Cardiac muscle cell (in vitro differentiated cells and primary cell): Measurements from ENCODE around the gene MYH10. TPM values are rescaled to one million over a fixed set of nuclear protein-coding genes. Genes with fewer than 3 reads are reported as not detected.

Source experiments
- DNase-seq, 2 donors: peaks; one replicate each; pipeline versions ENCODE4 v3.0.0 to v3.0.0-alpha.2; 2010 to 2017; ENCODE audit warnings: low read depth in 1 of 2, low spot score in 1 of 2
- H3K27ac ChIP-seq: fragments of 200-600 bp; sonication (generic); 2 replicates; pipeline ENCODE4 v1.5.1; 2016
- H3K27me3 ChIP-seq: fragments of 200-600 bp; sonication (generic); 2 replicates; pipeline ENCODE4 v1.6.0; 2016; ENCODE audit warnings: control low read depth
- H3K36me3 ChIP-seq: fragments of 200-600 bp; sonication (generic); 2 replicates; pipeline ENCODE4 v1.5.1; 2016; ENCODE audit warnings: control low read depth
- H3K4me1 ChIP-seq: fragments of 200-600 bp; sonication (generic); 2 replicates; pipeline ENCODE4 v1.8.1; 2017; ENCODE audit warnings: low read depth, mild to moderate bottlenecking, mixed run types
- H3K4me3 ChIP-seq: fragments of 200-600 bp; sonication (generic); 2 replicates; pipeline ENCODE4 v1.5.1; 2016; ENCODE audit warnings: mild to moderate bottlenecking
- H3K9me3 ChIP-seq: fragments of 200-600 bp; sonication (generic); 2 replicates; pipeline ENCODE4 v1.5.1; 2017; ENCODE audit warnings: low read depth, mild to moderate bottlenecking, control low read depth
- CTCF ChIP-seq: IDR thresholded peaks from 2 replicates; pipeline ENCODE4 v1.5.1; 2012; ENCODE audit warnings: low read depth, mild to moderate bottlenecking, low read length
- polyA plus RNA-seq: library from polyadenylated mRNA; unstranded; fragments of >200 nt; fragmentation: Nextera tagmentation; extraction: Ambion mirVana; gene quantifications from 2 replicates; pipeline ENCODE4 v1.2.1, GENCODE V29; 2016
- total RNA-seq: library from RNA; depleted of rRNA; stranded (reverse); fragments of >200 nt; gene quantifications from 2 replicates; pipeline ENCODE4 v1.2.3, GENCODE V29; 2016

The MYH10 gene
- total and polyA plus RNA-seq, 2 experiments from 2014 or later: 147 to 194 TPM

- Histone ChIP-seq H3K4me3 (no peak overlapping the region), H3K36me3 (peaks cover 80% of the 10 kb centered on the region), H3K27me3 (no peaks in the 10 kb centered on the region), H3K4me1 (no peaks in the 10 kb centered on the region), H3K9me3 (no peaks in the 10 kb centered on the region), H3K27ac (no peak overlapping the region)
- no peak for TF ChIP-seq CTCF
- no peak for DNase-seq
Observed at GRCh38 chr17:8477715-8478441, 152.6 kb downstream of the MYH10 start.

- Histone ChIP-seq H3K4me3 (no peak overlapping the region), H3K36me3 (peaks cover 78% of the 10 kb centered on the region), H3K9me3 (no peaks in the 10 kb centered on the region), H3K27ac (no peak overlapping the region), H3K4me1 (no peaks in the 10 kb centered on the region), H3K27me3 (no peaks in the 10 kb centered on the region)
- no peak for DNase-seq
- TF ChIP-seq CTCF: no peak
Observed at GRCh38 chr17:8477171-8477570, 153.4 kb downstream of the MYH10 start.

GRCh38 chr17:8476741-8477140 lies 153.8 kb downstream of the MYH10 start:
- no peaks in the 10 kb centered on the region for H3K9me3 ChIP-seq
- no peaks in the 10 kb centered on the region for H3K4me1 ChIP-seq
- no peak for DNase-seq
- no peak overlapping the region for H3K27ac ChIP-seq
- TF ChIP-seq CTCF: no peak
- H3K4me3 ChIP-seq: no peak overlapping the region
- peaks cover 80% of the 10 kb centered on the region for H3K36me3 ChIP-seq
- no peaks in the 10 kb centered on the region for H3K27me3 ChIP-seq

GRCh38 chr17:8475781-8476180 lies 154.7 kb downstream of the MYH10 start:
- Histone ChIP-seq H3K36me3 (peaks cover 73% of the 10 kb centered on the region), H3K27ac (peak overlapping the region; percentile 48), H3K4me1 (no peaks in the 10 kb centered on the region), H3K4me3 (no peak overlapping the region), H3K9me3 (no peaks in the 10 kb centered on the region), H3K27me3 (no peaks in the 10 kb centered on the region)
- DNase-seq: no peak
- TF ChIP-seq CTCF: no peak

- TF ChIP-seq CTCF: no peak
- Histone ChIP-seq H3K27ac (peak overlapping the region; percentile 21), H3K4me3 (no peak overlapping the region), H3K4me1 (no peaks in the 10 kb centered on the region), H3K27me3 (no peaks in the 10 kb centered on the region), H3K36me3 (peaks cover 68% of the 10 kb centered on the region), H3K9me3 (no peaks in the 10 kb centered on the region)
- DNase-seq: no peak
Observed at GRCh38 chr17:8475227-8475626, 155.3 kb downstream of the MYH10 start.
